Measurements from ENCODE around the gene ITIH3. TPM values are rescaled to one million over a fixed set of nuclear protein-coding genes. Genes with fewer than 3 reads are reported as not detected.

Gene ITIH3
- total RNA-seq, 1 experiment from 2014 or later = not detected

GRCh38 chr3:52784021-52784621, 10.5 kb upstream of the ITIH3 start:
- ChIA-PET POLR2A (ENCODE audit: low non-redundant PET) (no interaction called here), CTCF (no interaction called here)
- intact Hi-C loops (cut with micrococcal nuclease; ENCODE audit: unreplicated experiment) = no loop called here
- no TSS peak for BruUV-seq (replicated peaks)
- Histone ChIP-seq H3K4me1 (ENCODE audit: insufficient read depth, low read length, poor library complexity, severe bottlenecking) (no peaks in the 10 kb centered on the region), H3K27me3 (replicated peaks; ENCODE audit: insufficient read depth, low read depth, low read length, poor library complexity) (no peaks in the 10 kb centered on the region), H3K4me3 (ENCODE audit: low read depth, low read length, poor library complexity, severe bottlenecking) (no peak overlapping the region), H3K9me3 (ENCODE audit: low read depth, low read length, poor library complexity, severe bottlenecking) (no peaks in the 10 kb centered on the region), H3K36me3 (ENCODE audit: insufficient read depth, low read length, poor library complexity, severe bottlenecking) (no peaks in the 10 kb centered on the region), H3K27ac (ENCODE audit: low read depth, low read length, poor library complexity, severe bottlenecking) (no peak overlapping the region)
- TF ChIP-seq EZH2 (IDR thresholded peaks at IDR 0.05; ENCODE audit: borderline replicate concordance, low read depth, low read length, poor library complexity, severe bottlenecking) (no peak), CTCF (conservative IDR thresholded peaks at IDR 0.05; ENCODE audit: low read depth, low read length) (no peak)
- no peak for DNase-seq (ENCODE audit: low spot score)

GRCh38 chr3:52784931-52785590, 9.5 kb upstream of the ITIH3 start:
- ChIA-PET CTCF (no interaction called here), POLR2A (ENCODE audit: low non-redundant PET) (no interaction called here)
- H3K4me3 ChIP-seq (ENCODE audit: low read depth, low read length, poor library complexity, severe bottlenecking) = no peak overlapping the region
- H3K9me3 ChIP-seq (ENCODE audit: low read depth, low read length, poor library complexity, severe bottlenecking) = no peaks in the 10 kb centered on the region
- no peaks in the 10 kb centered on the region for H3K27me3 ChIP-seq (replicated peaks; ENCODE audit: insufficient read depth, low read depth, low read length, poor library complexity)
- no peak for TF ChIP-seq EZH2 (IDR thresholded peaks at IDR 0.05; ENCODE audit: borderline replicate concordance, low read depth, low read length, poor library complexity, severe bottlenecking)
- TF ChIP-seq CTCF (conservative IDR thresholded peaks at IDR 0.05; ENCODE audit: low read depth, low read length) = no peak
- DNase-seq (ENCODE audit: low spot score) = no peak
- H3K36me3 ChIP-seq (ENCODE audit: insufficient read depth, low read length, poor library complexity, severe bottlenecking) = no peaks in the 10 kb centered on the region
- BruUV-seq (replicated peaks) = no TSS peak
- intact Hi-C loops (cut with micrococcal nuclease; ENCODE audit: unreplicated experiment) = no loop called here
- no peak overlapping the region for H3K27ac ChIP-seq (ENCODE audit: low read depth, low read length, poor library complexity, severe bottlenecking)
- no peaks in the 10 kb centered on the region for H3K4me1 ChIP-seq (ENCODE audit: insufficient read depth, low read length, poor library complexity, severe bottlenecking)

DNA sequence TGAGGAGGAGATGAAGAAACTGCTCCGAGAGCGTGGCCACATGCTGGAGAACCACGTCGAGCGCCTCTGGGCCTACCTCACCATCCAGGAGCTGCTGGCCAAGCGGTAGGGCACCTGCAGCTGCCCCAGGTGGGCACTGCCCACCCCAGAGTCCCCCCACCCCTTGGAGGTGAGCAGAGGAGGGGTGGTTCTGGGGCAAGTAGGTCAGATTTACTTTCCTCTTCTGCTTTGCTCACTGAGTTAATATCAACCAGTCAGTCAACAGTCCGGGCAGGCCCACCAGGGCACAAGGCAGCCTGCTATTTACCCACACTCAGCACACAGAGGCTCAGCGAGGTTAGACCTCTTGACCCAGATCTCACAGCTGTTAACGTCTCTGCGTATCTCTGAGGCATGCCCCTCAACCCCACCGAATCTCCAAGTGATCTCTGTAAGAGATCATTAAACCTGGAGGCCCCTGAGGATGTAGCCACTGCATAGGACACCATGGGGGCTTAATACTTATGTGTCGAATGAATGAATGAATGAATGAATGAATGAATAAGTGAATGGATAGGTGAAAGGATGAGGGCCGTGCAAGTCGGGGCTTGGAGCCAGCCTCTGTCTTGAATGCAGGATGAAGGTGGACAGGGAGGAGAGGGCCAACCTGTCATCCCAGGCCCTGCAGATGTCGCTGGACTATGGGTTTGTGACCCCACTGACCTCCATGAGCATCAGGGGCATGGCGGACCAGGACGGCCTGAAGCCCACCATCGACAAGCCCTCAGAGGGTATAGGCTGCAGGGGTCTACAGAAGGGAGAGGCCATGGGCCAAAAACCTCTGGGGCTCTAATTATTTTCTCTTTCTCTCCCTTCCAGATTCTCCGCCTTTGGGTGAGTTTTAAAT, 8.0 kb upstream of the ITIH3 start:
- ChIA-PET CTCF (no interaction called here), POLR2A (ENCODE audit: low non-redundant PET) (no interaction called here)
- intact Hi-C loops (cut with micrococcal nuclease; ENCODE audit: unreplicated experiment) = no loop called here
- Histone ChIP-seq H3K4me1 (ENCODE audit: insufficient read depth, low read length, poor library complexity, severe bottlenecking) (no peaks in the 10 kb centered on the region), H3K27me3 (replicated peaks; ENCODE audit: insufficient read depth, low read depth, low read length, poor library complexity) (no peaks in the 10 kb centered on the region), H3K4me3 (ENCODE audit: low read depth, low read length, poor library complexity, severe bottlenecking) (no peak overlapping the region), H3K9me3 (ENCODE audit: low read depth, low read length, poor library complexity, severe bottlenecking) (no peaks in the 10 kb centered on the region), H3K27ac (ENCODE audit: low read depth, low read length, poor library complexity, severe bottlenecking) (no peak overlapping the region), H3K36me3 (ENCODE audit: insufficient read depth, low read length, poor library complexity, severe bottlenecking) (no peaks in the 10 kb centered on the region)
- DNase-seq (ENCODE audit: low spot score) = no peak
- BruUV-seq (replicated peaks) = no TSS peak
- no peak for TF ChIP-seq CTCF (conservative IDR thresholded peaks at IDR 0.05; ENCODE audit: low read depth, low read length)
- no peak for TF ChIP-seq EZH2 (IDR thresholded peaks at IDR 0.05; ENCODE audit: borderline replicate concordance, low read depth, low read length, poor library complexity, severe bottlenecking)

Measured in A673 (cell line).